HG03378 (cell line): ENCODE data around the gene ILF3.
"Not testable (repeated sequence)": the region's sequence is repeated elsewhere in the genome, so short reads cannot be mapped to it uniquely, and the experiment has no call there.

Experiments used
- ATAC-seq: cut with Tn5 transposase; IDR thresholded peaks from one replicate; pipeline ENCODE4 v1.9.1; 2021; ENCODE audit warnings: mild to moderate bottlenecking, moderate library complexity; ENCODE audit not compliant: unreplicated experiment

Gene ILF3

DNA sequence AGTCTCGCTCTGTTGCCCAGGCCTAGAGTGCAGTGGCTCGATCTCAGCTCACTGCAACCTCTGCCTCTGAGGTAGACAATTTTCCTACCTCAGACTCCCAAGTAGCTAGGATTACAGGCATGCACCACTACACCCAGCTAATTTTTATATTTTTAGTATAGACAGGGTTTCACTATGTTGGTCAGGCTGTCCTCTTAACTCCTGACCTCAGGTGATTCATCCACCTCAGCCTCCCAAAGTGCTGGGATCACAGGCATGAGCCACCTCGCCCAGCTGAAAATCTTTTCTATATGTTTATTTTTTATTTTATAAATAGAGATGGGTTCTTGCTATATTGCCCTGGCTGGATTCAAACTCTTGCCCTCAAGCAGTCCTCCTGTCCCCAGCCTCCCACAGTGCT lies 17.8 kb downstream of the ILF3 start:
- ATAC-seq, result not testable (repeated sequence)

DNA sequence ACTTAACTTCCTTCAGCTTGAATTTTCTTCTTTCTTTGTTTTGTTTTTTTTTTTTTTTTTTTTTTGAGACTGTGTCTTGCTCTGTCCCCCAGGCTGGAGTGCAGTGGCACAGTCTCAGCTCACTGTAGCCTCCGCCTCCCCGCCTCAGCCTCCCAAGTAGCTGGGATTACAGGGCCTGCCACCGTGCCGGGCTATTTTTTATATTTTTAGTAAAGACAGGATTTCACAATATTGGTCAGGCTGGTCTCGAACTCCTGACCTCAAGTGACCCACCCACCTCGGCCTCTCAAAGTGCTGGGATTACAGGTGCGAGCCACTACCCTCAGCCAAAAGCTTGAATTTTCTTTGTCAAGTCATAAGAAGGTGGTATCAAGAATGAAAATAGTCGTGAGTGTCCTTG lies 21.1 kb downstream of the ILF3 start:
- not testable (repeated sequence) for ATAC-seq

DNA sequence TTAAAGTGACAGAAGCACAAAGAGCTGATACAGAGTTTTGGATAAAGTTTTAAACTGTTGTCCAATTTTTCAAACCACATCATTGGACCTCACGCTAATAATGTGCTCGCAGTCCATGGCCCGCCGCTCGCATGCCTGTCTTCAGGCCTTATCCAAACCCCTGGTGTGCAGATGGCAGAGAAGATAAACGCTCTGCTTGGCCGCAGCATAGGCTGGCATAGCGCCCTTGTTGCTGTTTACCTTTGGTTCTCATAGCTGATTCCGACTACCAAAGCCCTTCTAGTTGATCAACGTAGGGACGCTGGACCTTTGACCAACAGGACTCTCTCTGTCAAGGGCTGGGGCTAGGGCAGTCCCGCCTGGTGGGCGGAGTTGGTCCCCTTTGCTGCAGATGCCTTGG lies 23.6 kb downstream of the ILF3 start:
- ATAC-seq, result no peak

DNA sequence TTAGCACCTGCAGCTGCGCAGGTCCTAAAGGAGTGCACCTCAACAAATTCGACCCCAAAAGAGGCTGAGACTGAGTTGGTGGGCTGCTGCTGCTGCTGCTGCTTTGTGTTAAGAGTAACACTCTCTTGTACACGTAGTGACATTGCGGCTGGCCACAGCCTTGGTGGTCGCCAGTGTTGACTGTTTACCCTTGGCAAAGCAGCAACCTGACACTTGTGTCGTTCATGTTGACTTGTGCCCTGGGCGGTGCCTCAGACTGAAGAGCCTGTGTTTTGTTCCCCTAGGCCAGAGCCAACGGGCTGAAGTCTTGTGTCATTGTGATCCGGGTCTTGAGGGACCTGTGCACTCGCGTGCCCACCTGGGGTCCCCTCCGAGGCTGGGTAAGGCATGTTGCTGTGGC lies 24.7 kb downstream of the ILF3 start:
- ATAC-seq, result no peak

DNA sequence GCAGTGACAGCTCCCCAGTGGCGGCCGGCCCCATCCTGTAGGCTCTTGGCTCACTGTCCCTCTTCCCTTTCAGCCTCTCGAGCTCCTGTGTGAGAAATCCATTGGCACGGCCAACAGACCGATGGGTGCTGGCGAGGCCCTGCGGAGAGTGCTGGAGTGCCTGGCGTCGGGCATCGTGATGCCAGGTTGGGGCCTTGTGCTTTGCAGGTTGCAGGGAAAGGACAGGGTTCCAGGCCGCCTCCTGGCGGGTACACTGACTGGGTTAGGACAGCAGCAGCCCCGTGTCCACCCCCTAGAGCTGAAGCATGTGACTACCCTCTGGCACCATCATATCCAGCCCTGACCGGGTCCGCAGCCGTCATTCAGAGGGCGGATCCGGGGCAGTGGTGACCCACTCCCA lies 25.6 kb downstream of the ILF3 start:
- no peak for ATAC-seq

DNA sequence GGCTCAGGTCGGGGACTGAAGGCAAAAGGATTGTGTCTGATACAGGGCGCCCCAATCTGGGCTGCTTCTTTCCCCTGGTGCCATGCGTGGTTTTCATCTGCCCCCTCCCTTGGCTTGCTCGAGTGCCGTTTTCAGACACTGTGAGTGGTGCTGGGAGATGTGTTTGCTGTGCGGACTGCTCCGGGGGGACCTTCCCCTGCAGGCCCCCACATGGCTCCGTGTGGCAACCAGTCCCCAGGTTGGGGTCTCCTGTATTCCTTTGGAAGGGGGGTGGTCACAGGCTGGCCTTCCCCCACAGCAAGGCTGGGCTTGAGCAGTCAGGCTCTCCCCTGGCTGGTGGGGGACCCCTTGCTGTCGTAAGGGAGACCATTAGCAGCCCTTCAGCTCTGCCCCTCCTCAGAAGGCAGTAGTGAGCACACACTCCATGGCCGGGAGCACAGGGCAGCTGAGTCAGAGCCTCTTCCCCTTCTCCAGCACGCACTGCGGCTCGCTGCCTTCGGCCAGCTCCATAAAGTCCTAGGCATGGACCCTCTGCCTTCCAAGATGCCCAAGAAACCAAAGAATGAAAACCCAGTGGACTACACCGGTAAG lies 26.5 kb downstream of the ILF3 start:
- no peak for ATAC-seq

DNA sequence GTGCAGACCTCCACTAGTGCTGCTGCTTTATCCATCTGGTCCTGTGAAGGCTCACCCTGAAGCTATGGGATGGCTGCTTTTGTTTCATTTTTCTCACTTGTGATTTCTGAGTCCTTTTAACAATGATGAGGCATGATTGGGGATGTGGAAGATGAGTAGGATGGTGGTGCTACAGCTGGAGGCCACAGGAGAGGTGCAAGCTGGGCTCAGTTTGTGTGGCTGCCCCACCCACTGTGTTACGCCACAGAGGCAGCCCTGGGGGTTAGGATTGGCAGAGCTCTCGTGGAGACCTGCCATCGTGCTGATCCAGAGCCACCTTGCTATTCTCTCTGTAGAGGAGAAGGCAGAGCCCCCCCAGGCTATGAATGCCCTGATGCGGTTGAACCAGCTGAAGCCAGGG lies 27.5 kb downstream of the ILF3 start:
- ATAC-seq, result no peak

DNA sequence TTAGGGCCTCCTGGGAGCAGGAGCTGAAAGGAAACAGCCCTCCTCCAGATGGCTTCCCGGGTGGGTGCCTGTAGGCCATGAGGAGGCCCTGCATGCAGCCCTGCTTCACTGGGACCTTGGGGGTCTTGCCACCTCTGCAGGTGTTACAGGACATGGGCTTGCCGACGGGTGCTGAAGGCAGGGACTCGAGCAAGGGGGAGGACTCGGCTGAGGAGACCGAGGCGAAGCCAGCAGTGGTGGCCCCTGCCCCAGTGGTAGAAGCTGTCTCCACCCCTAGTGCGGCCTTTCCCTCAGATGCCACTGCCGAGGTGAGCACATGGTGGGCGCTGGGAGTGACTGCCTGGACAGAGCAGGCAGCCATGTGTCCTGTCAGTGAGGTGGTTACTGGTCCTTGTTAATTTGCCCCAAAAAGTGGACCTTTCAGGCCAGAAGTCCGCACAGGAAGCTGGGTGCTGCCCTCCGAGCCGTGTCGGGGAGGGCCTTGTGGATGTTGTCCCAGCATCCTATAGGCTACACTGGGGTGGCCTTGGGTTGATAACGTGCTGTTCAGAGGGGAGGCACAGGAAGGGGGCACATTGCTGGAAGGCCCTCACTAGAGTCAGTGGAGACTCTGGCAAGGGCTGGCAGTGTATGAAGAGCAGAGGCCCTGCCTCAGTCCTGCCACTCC lies 28.4 kb downstream of the ILF3 start:
- ATAC-seq, result no peak

DNA sequence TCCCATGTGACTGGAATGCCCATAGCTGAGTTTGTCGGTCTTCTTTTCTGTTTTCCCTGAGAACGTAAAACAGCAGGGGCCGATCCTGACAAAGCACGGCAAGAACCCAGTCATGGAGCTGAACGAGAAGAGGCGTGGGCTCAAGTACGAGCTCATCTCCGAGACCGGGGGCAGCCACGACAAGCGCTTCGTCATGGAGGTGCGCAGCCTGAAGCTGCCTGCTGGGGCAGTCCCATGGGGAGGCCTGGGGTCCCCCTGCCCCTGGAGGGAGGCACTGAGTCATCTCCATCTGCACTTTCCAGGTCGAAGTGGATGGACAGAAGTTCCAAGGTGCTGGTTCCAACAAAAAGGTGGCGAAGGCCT lies 28.9 kb downstream of the ILF3 start:
- no peak for ATAC-seq

- no peak for ATAC-seq
Observed at GRCh38 chr19:10683582-10683981, 29.4 kb downstream of the ILF3 start.

DNA sequence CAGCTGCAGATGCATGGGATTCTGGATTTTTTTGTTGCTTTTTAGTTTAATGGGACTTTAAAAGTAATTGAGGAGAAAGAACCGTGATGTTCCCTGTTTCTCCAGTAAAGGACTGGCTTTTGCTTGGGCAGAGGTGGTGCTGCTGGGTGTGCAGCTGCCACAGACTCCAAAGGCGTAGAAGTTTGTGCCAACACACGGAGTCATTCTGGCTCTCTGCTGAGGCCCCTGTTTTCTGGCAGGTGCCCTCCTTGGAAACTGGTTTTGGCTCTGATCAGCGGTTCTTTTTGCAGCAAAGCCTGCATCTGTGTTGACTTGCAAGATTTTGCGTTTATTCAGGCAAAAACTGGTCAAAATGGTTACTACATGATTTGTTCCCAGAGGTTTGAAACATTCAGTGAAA lies 31.1 kb downstream of the ILF3 start:
- no peak for ATAC-seq

- ATAC-seq, result no peak
Observed at GRCh38 chr19:10686193-10686592, 32.0 kb downstream of the ILF3 start.

GRCh38 chr19:10686661-10687517 lies 32.7 kb downstream of the ILF3 start:
- ATAC-seq, result no peak

DNA sequence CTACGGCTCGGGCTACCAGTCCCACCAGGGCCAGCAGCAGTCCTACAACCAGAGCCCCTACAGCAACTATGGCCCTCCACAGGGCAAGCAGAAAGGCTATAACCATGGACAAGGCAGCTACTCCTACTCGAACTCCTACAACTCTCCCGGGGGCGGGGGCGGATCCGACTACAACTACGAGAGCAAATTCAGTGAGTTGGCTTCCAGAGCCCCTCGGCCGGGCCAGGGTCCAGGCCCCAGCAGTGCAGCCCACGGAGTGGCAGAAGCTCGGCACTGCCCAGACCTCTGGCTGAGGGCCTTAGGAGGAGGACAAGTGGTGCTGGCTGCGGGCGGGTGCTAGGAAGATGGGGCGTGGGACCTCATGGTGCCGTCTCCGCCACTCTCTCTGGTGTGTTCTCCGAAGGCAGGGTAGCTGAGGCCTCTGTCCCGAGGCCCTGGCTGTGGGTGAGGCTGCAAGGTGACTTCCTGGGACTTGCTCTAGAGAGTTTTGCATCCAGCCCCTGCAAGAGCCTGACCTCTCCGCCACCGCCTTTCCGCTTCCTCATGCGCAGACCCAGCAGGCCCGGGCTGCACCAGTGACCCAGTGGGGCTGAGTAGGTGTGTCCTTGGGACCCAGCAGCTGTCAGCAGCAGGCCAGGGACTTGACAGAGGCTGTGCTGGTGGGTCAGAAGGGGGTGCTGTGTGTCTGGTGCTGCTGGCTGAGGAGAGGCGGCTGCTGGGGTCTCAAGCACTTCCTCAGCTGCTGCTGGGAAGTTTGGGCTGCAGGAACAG lies 33.6 kb downstream of the ILF3 start:
- ATAC-seq, result no peak

DNA sequence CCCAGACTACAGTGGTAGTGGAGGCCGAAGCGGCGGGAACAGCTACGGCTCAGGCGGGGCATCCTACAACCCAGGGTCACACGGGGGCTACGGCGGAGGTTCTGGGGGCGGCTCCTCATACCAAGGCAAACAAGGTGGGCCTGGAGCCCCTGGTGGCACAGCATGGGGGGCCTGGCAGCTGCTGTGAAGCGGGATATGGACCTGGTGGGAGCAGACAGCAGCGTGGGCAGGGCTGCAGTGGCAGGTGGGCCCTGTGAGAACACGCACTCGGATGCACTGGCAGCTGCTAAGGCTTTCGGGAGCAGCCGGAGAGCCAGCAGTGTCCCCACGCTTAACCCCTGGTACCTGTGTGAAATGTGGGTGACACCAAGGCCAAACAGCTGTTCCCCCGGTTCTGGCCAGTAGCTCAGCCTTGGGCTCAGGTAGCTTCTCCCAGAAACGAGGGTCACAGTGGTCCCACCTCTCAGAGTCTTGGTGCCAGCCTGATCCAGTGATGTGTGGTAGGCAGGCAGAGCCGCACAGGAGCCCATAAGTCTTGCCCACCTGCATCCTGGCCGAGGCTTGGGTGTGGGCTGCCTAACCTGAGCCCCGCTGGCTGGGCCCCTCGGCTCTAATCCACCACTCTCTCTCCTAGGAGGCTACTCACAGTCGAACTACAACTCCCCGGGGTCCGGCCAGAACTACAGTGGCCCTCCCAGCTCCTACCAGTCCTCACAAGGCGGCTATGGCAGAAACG lies 34.6 kb downstream of the ILF3 start:
- ATAC-seq, result no peak

- ATAC-seq, result no peak
Observed at GRCh38 chr19:10690341-10690781, 36.2 kb downstream of the ILF3 start.

DNA sequence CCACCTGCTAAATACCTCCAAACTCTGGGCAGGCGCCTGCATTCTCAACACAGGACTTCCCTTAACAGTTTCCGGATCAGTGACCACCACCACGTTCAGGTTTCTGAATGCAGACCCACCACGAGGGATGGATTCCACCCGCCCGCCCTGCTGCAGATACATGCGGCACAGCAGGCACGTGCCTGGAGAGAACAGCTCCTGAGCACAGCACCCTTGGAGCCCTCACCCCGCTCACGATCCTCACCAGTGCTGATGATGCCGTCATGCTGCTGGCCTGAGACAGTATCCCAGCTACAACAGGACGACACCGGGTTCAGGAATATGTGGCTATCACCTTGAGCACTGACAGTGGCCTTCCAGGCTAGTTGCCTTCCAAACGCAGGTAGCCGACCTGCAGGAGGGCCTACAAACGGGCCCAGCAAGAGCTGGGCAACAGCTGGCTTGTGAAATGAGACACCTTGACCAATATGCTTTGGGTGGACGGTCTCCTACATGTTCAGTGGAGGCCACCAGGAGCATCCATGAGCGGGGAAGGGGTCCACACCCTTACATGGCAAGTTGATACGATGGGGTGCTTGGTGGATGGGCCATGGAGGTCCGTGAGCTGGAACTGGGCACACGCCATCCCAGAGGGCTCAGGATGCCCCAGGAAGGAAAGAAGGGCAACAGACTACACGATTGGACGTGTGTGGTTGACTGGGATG lies 37.2 kb downstream of the ILF3 start:
- ATAC-seq, result no peak

- ATAC-seq, result no peak
Observed at GRCh38 chr19:10691883-10692282, 37.7 kb downstream of the ILF3 start.

GRCh38 chr19:10692673-10693264 lies 38.6 kb downstream of the ILF3 start:
- ATAC-seq, result no peak
